Sigmoid colon (tissue), 7 donors: ENCODE measurements around the gene SORCS1. TPM values are rescaled to one million over a fixed set of nuclear protein-coding genes. Genes with fewer than 3 reads are reported as not detected.

Experiments used
- DNase-seq: peaks from one replicate; pipeline ENCODE4 v3.0.0-alpha.2; 2019
- H3K27ac ChIP-seq, 4 donors: fragments of 200-600 bp; sonication (generic); one replicate each; pipeline ENCODE4 v1.5.1; 2016 to 2019; ENCODE audit warnings: mild to moderate bottlenecking in 1 of 4
- H3K27me3 ChIP-seq, 3 donors: fragments of 200-600 bp; sonication (generic); one replicate each; pipeline ENCODE4 v1.5.1; 2019; ENCODE audit warnings: mild to moderate bottlenecking in 1 of 3
- H3K36me3 ChIP-seq, 4 donors: fragments of 200-600 bp; sonication (generic); one replicate each; pipeline ENCODE4 v1.5.1; 2016 to 2019
- H3K4me1 ChIP-seq, 4 donors: fragments of 200-600 bp; sonication (generic); one replicate each; pipeline ENCODE4 v1.5.1; 2017 to 2019
- H3K4me3 ChIP-seq, 4 donors: fragments of 200-600 bp; sonication (generic); one replicate each; pipeline ENCODE4 v1.5.1; 2017 to 2019; ENCODE audit warnings: mild to moderate bottlenecking in 2 of 4, moderate library complexity in 1 of 4
- H3K9me3 ChIP-seq, 4 donors: fragments of 200-600 bp in 3 of 4; sonication (generic) in 3 of 4; one replicate each; pipeline versions ENCODE4 v1.5.1 to v1.6.1; 2013 to 2019
- CTCF ChIP-seq, 4 experiments: fragments of 450-650 bp in 3 of 4; fragments of 200-600 bp in 1 of 4; IDR thresholded peaks; one replicate each; pipeline ENCODE4 v1.5.1; 2016 to 2019; ENCODE audit warnings: antibody characterized with exemption in 4 of 4, mild to moderate bottlenecking in 3 of 4, moderate library complexity in 2 of 4
- EP300 ChIP-seq, 4 donors: sonication (generic); formaldehyde crosslinking; IDR thresholded peaks; one replicate each; pipeline ENCODE4 v1.6.1; 2017; ENCODE audit warnings: antibody characterized with exemption in 4 of 4
- POLR2A ChIP-seq, 2 donors: fragments of 450-650 bp; IDR thresholded peaks; one replicate each; pipeline ENCODE4 v1.6.1; 2016; ENCODE audit warnings: antibody characterized with exemption in 2 of 2, mild to moderate bottlenecking in 2 of 2, moderate library complexity in 2 of 2
- POLR2AphosphoS5 ChIP-seq, 4 donors: sonication (generic); formaldehyde crosslinking; IDR thresholded peaks; one replicate each; pipeline ENCODE4 v1.6.1; 2017; ENCODE audit warnings: antibody characterized with exemption in 4 of 4
- WGBS, 2 donors: extraction: QIAGEN DNeasy Blood & Tissue Kit; methylation state at CpG; one replicate each; pipeline ENCODE4 v1.1.7; 2013; 5-methylcytosine and 5-hydroxymethylcytosine counted together
- intact Hi-C: fragments of 100-400 bp; cut with DNase I; formaldehyde crosslinking; loops from one replicate; pipeline ENCODE4 v1.15.1; 2023
- polyA plus RNA-seq, 3 donors: library from polyadenylated mRNA; stranded (reverse); fragments of 200-250 nt; gene quantifications; one replicate each; pipeline ENCODE4 v1.2.3, GENCODE V29; 2013
- total RNA-seq, 4 donors: library from RNA; depleted of rRNA; stranded (reverse); fragments of >200 nt; gene quantifications; one replicate each; pipeline ENCODE4 v1.1.0, GENCODE V29; 2016
- donor health status: healthy with polysubstance abuse.
- donor health status: Bipolar disorder and iron deficiency.
- donor health status: healthy.

The SORCS1 gene
- total and polyA plus RNA-seq, 7 donors = 2.5 to 18.3 (median 8.7) TPM; not detected in 1

GRCh38 chr10:106978756-106979155 is 185.8 kb downstream of the SORCS1 start:
- no peaks in the 10 kb centered on the region for H3K36me3 ChIP-seq
- 20 to 63% methylated on average over 2 of the region's 2 CpGs for WGBS, 2 donors
- intact Hi-C loops = no loop called here

DNA sequence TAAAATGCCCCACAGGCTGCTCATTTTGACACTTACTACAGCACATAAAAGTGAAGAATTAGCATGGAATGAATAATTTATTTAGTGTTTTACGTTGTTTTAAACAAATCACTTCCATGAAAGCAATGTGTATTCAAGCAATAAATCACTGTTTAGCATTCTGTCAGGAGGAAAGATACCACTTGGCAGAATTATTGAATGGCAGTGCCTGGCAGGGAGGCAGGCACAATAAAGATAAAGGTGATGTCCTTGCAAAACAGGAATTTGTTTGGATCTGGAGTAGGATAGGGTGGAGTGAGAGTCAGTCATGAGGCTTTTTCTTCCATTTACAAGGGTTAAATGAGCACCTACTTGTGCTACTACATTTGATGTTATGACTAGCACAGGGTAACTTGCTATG is 190.8 kb downstream of the SORCS1 start:
- intact Hi-C loops = no loop called here
- no peak overlapping the region for H3K4me3 ChIP-seq
- WGBS, 2 donors = 18 to 57% methylated on average over 1 of the region's 1 CpG
- DNase-seq = no peak
- H3K36me3 ChIP-seq = no peaks in the 10 kb centered on the region
- peaks cover 0 to 6% (median 2%) of the 10 kb centered on the region in 4 donors for H3K4me1 ChIP-seq
- no peak for TF ChIP-seq CTCF (IDR thresholded peaks at IDR 0.05)
- no peak for TF ChIP-seq POLR2AphosphoS5 (IDR thresholded peaks at IDR 0.05)
- no peak for TF ChIP-seq EP300 (IDR thresholded peaks at IDR 0.05)
- TF ChIP-seq POLR2A (IDR thresholded peaks at IDR 0.05) = no peak
- H3K9me3 ChIP-seq = no peaks in the 10 kb centered on the region
- no peaks in the 10 kb centered on the region for H3K27me3 ChIP-seq
- H3K27ac ChIP-seq = no peak overlapping the region

More at GRCh38 chr10:106978756-106979155, 185.8 kb downstream of the SORCS1 start:
- Histone ChIP-seq H3K4me1 (peaks cover 0 to 42% (median 31%) of the 10 kb centered on the region in 4 donors), H3K27me3 (no peaks in the 10 kb centered on the region), H3K9me3 (no peaks in the 10 kb centered on the region), H3K4me3 (no peak overlapping the region), H3K27ac (no peak overlapping the region)
- DNase-seq = no peak
- TF ChIP-seq POLR2AphosphoS5 (IDR thresholded peaks at IDR 0.05) = no peak

DNA sequence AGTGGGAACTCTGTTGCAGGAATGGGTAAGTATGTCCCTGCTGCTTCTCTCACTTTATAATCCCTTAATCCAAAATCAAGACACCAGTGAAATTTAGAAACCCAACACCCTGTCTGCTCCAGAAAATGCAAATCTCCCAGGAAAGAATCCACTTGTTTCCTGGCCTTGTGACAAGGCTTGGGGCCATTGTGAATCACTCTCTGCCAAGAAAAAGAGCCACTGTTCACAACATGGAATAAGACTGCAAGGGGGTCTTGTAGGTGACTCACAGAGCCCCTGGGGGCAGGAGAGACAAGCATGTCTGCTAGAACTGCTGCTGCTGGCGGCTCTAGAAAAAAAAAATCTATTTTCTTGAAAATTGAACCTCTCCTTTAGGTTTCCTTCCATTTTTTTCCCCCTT is 191.2 kb downstream of the SORCS1 start:
- Histone ChIP-seq H3K4me1 (peaks cover 0 to 6% (median 2%) of the 10 kb centered on the region in 4 donors), H3K4me3 (no peak overlapping the region), H3K36me3 (no peaks in the 10 kb centered on the region), H3K27ac (no peak overlapping the region), H3K9me3 (no peaks in the 10 kb centered on the region), H3K27me3 (no peaks in the 10 kb centered on the region)
- no peak for DNase-seq
- 69 to 83% methylated on average over 1 of the region's 1 CpG for WGBS, 2 donors
- intact Hi-C loops = no loop called here
- TF ChIP-seq POLR2AphosphoS5 (IDR thresholded peaks at IDR 0.05) (no peak), EP300 (IDR thresholded peaks at IDR 0.05) (no peak), CTCF (IDR thresholded peaks at IDR 0.05) (no peak), POLR2A (IDR thresholded peaks at IDR 0.05) (no peak)

DNA sequence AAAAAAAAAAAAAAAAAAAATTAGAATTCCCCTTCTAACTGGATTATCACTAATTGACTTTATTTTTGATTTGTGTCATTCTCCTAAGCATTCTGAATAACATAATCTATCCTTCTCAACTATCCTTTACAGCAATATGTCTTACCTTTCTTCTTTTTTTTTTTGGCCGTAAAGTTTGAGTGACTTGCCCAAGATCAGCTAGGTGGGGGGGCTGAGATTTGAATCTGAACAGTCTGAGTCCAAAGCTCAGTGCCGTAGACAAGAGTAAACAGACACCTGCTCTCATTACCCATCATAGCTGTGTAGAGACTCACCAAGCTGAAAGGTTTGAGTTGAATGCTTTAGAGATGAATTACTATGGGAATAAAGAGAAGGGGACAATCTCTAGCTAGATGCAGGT is 192.1 kb downstream of the SORCS1 start:
- Histone ChIP-seq H3K9me3 (no peaks in the 10 kb centered on the region), H3K4me3 (no peak overlapping the region), H3K4me1 (peaks cover 0 to 6% (median 2%) of the 10 kb centered on the region in 4 donors), H3K27ac (no peak overlapping the region), H3K36me3 (no peaks in the 10 kb centered on the region), H3K27me3 (no peaks in the 10 kb centered on the region)
- TF ChIP-seq EP300 (IDR thresholded peaks at IDR 0.05) = no peak
- TF ChIP-seq CTCF (IDR thresholded peaks at IDR 0.05) = no peak
- no peak for TF ChIP-seq POLR2AphosphoS5 (IDR thresholded peaks at IDR 0.05)
- no peak for TF ChIP-seq POLR2A (IDR thresholded peaks at IDR 0.05)
- no peak for DNase-seq
- intact Hi-C loops = no loop called here
- 21 to 65% methylated on average over 2 of the region's 2 CpGs for WGBS, 2 donors

DNA sequence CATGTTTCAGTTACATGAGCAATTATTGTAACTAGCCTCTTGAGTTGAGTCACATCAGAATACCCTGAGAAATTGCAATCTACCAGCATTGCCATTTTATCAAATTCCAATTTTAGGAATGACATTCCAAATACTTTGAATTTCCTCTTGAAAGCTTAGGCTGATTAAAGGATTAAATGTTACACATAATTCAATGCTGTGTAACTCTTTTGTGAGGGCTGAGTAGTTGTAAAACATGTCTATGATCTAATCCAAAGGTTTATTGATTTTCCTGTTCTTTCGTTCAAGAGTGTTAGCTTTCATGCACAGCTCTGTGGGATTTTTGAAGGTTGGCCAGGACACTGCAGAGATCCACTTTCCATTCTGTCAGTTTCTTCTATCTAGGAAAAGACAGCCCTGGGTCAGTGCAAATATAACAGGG is 193.1 kb downstream of the SORCS1 start:
- Histone ChIP-seq H3K9me3 (no peaks in the 10 kb centered on the region), H3K27ac (no peak overlapping the region), H3K36me3 (no peaks in the 10 kb centered on the region), H3K4me1 (peaks cover 0 to 6% (median 2%) of the 10 kb centered on the region in 4 donors), H3K27me3 (no peaks in the 10 kb centered on the region), H3K4me3 (no peak overlapping the region)
- no peak for DNase-seq
- TF ChIP-seq POLR2A (IDR thresholded peaks at IDR 0.05) (no peak), POLR2AphosphoS5 (IDR thresholded peaks at IDR 0.05) (no peak), EP300 (IDR thresholded peaks at IDR 0.05) (no peak), CTCF (IDR thresholded peaks at IDR 0.05) (no peak)
- intact Hi-C loops = no loop called here
- 14 to 64% methylated on average over 1 of the region's 1 CpG for WGBS, 2 donors
